Measurements from ENCODE around the gene KIAA0825. TPM values are rescaled to one million over a fixed set of nuclear protein-coding genes. Genes with fewer than 3 reads are reported as not detected.
A peak's percentile ranks its signal among the peaks of the same experiment; 100 is the strongest.

KIAA0825 gene
- total and polyA plus RNA-seq, 2 experiments from 2014 or later, result 1.7 to 1.8 TPM

- H3K4me3 ChIP-seq, result no peak overlapping the region
- Mint-ChIP-seq H3K4me3 (no peak overlapping the region), H3K36me3 (ENCODE audit: low read depth) (peaks cover 16% of the 10 kb centered on the region), H3K27me3 (ENCODE audit: insufficient read depth, low read depth, poor library complexity) (peaks cover 2% of the 10 kb centered on the region), H3K9me3 (peaks cover 9% of the 10 kb centered on the region; the same call in 2 of the 3 replicates), H3K4me1 (peaks cover 10% of the 10 kb centered on the region), H3K27ac (no peak overlapping the region; the same call in 1 of the 2 replicates)
- no peaks in the 10 kb centered on the region for H3K9me2 ChIP-seq (ENCODE audit: insufficient read depth)
- peaks cover 8% of the 10 kb centered on the region; the same call in 1 of the 2 replicates for H3K4me1 ChIP-seq (ENCODE audit: insufficient read depth)
- no peaks in the 10 kb centered on the region for H4K20me1 ChIP-seq (replicated peaks; ENCODE audit: insufficient read depth)
- TF ChIP-seq ZNF331 (CRISPR knock-in tag; IDR thresholded peaks at IDR 0.05; ENCODE audit: low read depth) (no peak), EZH2 (IDR thresholded peaks at IDR 0.05; ENCODE audit: low read depth, unreplicated experiment) (no peak)
- no peak overlapping the region for H2AFZ ChIP-seq
- H3K36me3 ChIP-seq (ENCODE audit: insufficient read depth), result no peaks in the 10 kb centered on the region
- H3K79me2 ChIP-seq (replicated peaks; ENCODE audit: insufficient read depth), result peaks cover 50% of the 10 kb centered on the region
- DNase-seq (ENCODE audit: low spot score) (no peak), ATAC-seq (no peak)
- H3K27ac ChIP-seq (ENCODE audit: low read depth), result no peak overlapping the region
- no peaks in the 10 kb centered on the region for H3K27me3 ChIP-seq (ENCODE audit: insufficient read depth)
- no peaks in the 10 kb centered on the region for H3F3A ChIP-seq (replicated peaks; ENCODE audit: low read depth)
- H3K4me2 ChIP-seq, result no peak overlapping the region
Measured at GRCh38 chr5:94223235-94223634, 395.2 kb downstream of the KIAA0825 start.

GRCh38 chr5:94218374-94218773 is 400.0 kb downstream of the KIAA0825 start:
- H3K4me2 ChIP-seq, result no peak overlapping the region
- TF ChIP-seq CREB1 (CRISPR knock-in tag; IDR thresholded peaks at IDR 0.05; ENCODE audit: low read depth) (no peak), REST (IDR thresholded peaks at IDR 0.05; ENCODE audit: unreplicated experiment) (no peak), ZNF114 (CRISPR knock-in tag; IDR thresholded peaks at IDR 0.05) (no peak), NANOG (IDR thresholded peaks at IDR 0.05; ENCODE audit: borderline replicate concordance) (no peak)
- H3K27me3 ChIP-seq (ENCODE audit: insufficient read depth), result no peaks in the 10 kb centered on the region
- H2AFZ ChIP-seq, result no peak overlapping the region
- H3K4me1 Mint-ChIP-seq, result peaks cover 11% of the 10 kb centered on the region
- DNase-seq (ENCODE audit: low spot score), result peak; percentile 17
- peaks cover 3% of the 10 kb centered on the region for H3K27me3 Mint-ChIP-seq (ENCODE audit: insufficient read depth, low read depth, poor library complexity)
- ATAC-seq, result no peak
- peaks cover under 1% of the 10 kb centered on the region; the same call in 1 of the 2 replicates for H3K4me1 ChIP-seq (ENCODE audit: insufficient read depth)
- H3K27ac Mint-ChIP-seq, result peak overlapping the region; percentile 1; the same call in 1 of the 2 replicates
- peaks cover 5% of the 10 kb centered on the region; the same call in 1 of the 2 replicates for H4K20me1 ChIP-seq (replicated peaks; ENCODE audit: insufficient read depth)
- no peak overlapping the region for H3K4me3 ChIP-seq
- H3K36me3 ChIP-seq (ENCODE audit: insufficient read depth), result no peaks in the 10 kb centered on the region
- H3K79me2 ChIP-seq (replicated peaks; ENCODE audit: insufficient read depth), result peaks cover 54% of the 10 kb centered on the region
- H3K4me3 Mint-ChIP-seq, result no peak overlapping the region
- no peak overlapping the region for H3K27ac ChIP-seq (ENCODE audit: low read depth)
- no peaks in the 10 kb centered on the region for H3F3A ChIP-seq (replicated peaks; ENCODE audit: low read depth)
- H3K9me2 ChIP-seq (ENCODE audit: insufficient read depth), result peaks cover 5% of the 10 kb centered on the region; the same call in 1 of the 2 replicates
- H3K36me3 Mint-ChIP-seq (ENCODE audit: low read depth), result no peaks in the 10 kb centered on the region
- H3K9me3 Mint-ChIP-seq, result no peaks in the 10 kb centered on the region

- Histone ChIP-seq H3K9me2 (ENCODE audit: insufficient read depth) (peaks cover 5% of the 10 kb centered on the region; the same call in 1 of the 2 replicates), H3K27ac (ENCODE audit: low read depth) (no peak overlapping the region), H3K4me1 (ENCODE audit: insufficient read depth) (no peaks in the 10 kb centered on the region), H2AFZ (no peak overlapping the region), H3K79me2 (replicated peaks; ENCODE audit: insufficient read depth) (peaks cover 48% of the 10 kb centered on the region), H3K4me3 (no peak overlapping the region), H4K20me1 (replicated peaks; ENCODE audit: insufficient read depth) (peaks cover 5% of the 10 kb centered on the region), H3K4me2 (no peak overlapping the region), H3K27me3 (ENCODE audit: insufficient read depth) (no peaks in the 10 kb centered on the region), H3K36me3 (ENCODE audit: insufficient read depth) (no peaks in the 10 kb centered on the region), H3F3A (replicated peaks; ENCODE audit: low read depth) (no peaks in the 10 kb centered on the region)
- H3K4me3 Mint-ChIP-seq, result no peak overlapping the region
- ATAC-seq (no peak), DNase-seq (ENCODE audit: low spot score) (no peak)
- H3K4me1 Mint-ChIP-seq, result peaks cover 8% of the 10 kb centered on the region
- no peaks in the 10 kb centered on the region for H3K36me3 Mint-ChIP-seq (ENCODE audit: low read depth)
- H3K27ac Mint-ChIP-seq, result no peak overlapping the region
- H3K27me3 Mint-ChIP-seq (ENCODE audit: insufficient read depth, low read depth, poor library complexity), result peaks cover 1% of the 10 kb centered on the region
- no peaks in the 10 kb centered on the region for H3K9me3 Mint-ChIP-seq
- TF ChIP-seq REST (IDR thresholded peaks at IDR 0.05; ENCODE audit: unreplicated experiment) (no peak), CREB1 (CRISPR knock-in tag; IDR thresholded peaks at IDR 0.05; ENCODE audit: low read depth) (no peak), POLR2AphosphoS5 (IDR thresholded peaks at IDR 0.05; ENCODE audit: low read depth) (no peak), STAT1 (IDR thresholded peaks at IDR 0.05; ENCODE audit: unreplicated experiment) (no peak), CTCF (conservative IDR thresholded peaks at IDR 0.05; ENCODE audit: low read depth in 2 of 2) (no peak), NANOG (IDR thresholded peaks at IDR 0.05; ENCODE audit: borderline replicate concordance) (no peak), EZH2phosphoT487 (IDR thresholded peaks at IDR 0.05; ENCODE audit: unreplicated experiment) (no peak), EZH2 (IDR thresholded peaks at IDR 0.05; ENCODE audit: low read depth, unreplicated experiment) (no peak)
Measured at GRCh38 chr5:94217745-94218144, 400.7 kb downstream of the KIAA0825 start.

All from GM23338 (cell line).